Trophoblast cell (in vitro differentiated cells and primary cell): Measurements from ENCODE around the gene IFNAR2.
"Not testable (repeated sequence)": the region's sequence is repeated elsewhere in the genome, so short reads cannot be mapped to it uniquely, and the experiment has no call there.

Experiments used
- DNase-seq, 2 donors: peaks; one replicate each; pipeline ENCODE4 v3.0.0-alpha.2; 2016
- H2AFZ ChIP-seq: 2 replicates; pipeline ENCODE4 v1.6.1; 2013; ENCODE audit warnings: low read length, moderate library complexity, mild to moderate bottlenecking; ENCODE audit not compliant: insufficient read depth, poor library complexity
- H2AK5ac ChIP-seq: 2 replicates; pipeline ENCODE4 v1.6.1; 2013; ENCODE audit warnings: mild to moderate bottlenecking, low read length
- H2BK120ac ChIP-seq: 2 replicates; pipeline ENCODE4 v1.6.1; 2013; ENCODE audit warnings: low read length, mild to moderate bottlenecking, moderate library complexity; ENCODE audit not compliant: insufficient read depth, poor library complexity
- H2BK12ac ChIP-seq: 2 replicates; pipeline ENCODE4 v1.6.1; 2013; ENCODE audit warnings: mild to moderate bottlenecking, low read length, moderate library complexity
- H2BK5ac ChIP-seq: 2 replicates; pipeline ENCODE4 v1.6.1; 2013; ENCODE audit warnings: low read length, low read depth, moderate library complexity, mild to moderate bottlenecking; ENCODE audit not compliant: poor library complexity
- H3K14ac ChIP-seq: 2 replicates; pipeline ENCODE4 v1.6.1; 2013; ENCODE audit warnings: mild to moderate bottlenecking, low read length
- H3K18ac ChIP-seq: 2 replicates; pipeline ENCODE4 v1.6.1; 2013; ENCODE audit warnings: mild to moderate bottlenecking, low read length
- H3K23ac ChIP-seq: 2 replicates; pipeline ENCODE4 v1.6.1; 2013; ENCODE audit warnings: low read length
- H3K27ac ChIP-seq: 2 replicates; pipeline ENCODE4 v1.5.1; 2013; ENCODE audit warnings: low read depth, mild to moderate bottlenecking, inconsistent platforms, low read length, moderate library complexity
- H3K27me3 ChIP-seq: 2 replicates; pipeline ENCODE4 v1.6.1; 2013; ENCODE audit warnings: inconsistent platforms, mild to moderate bottlenecking, low read length, moderate library complexity; ENCODE audit not compliant: insufficient read depth
- H3K36me3 ChIP-seq, 2 experiments: 1 replicate in 1 of 2; 2 replicates in 1 of 2; pipeline ENCODE4 v1.6.1; 2013; ENCODE audit warnings: low read length in 2 of 2, mild to moderate bottlenecking in 2 of 2, moderate library complexity in 1 of 2; ENCODE audit not compliant: insufficient read depth in 2 of 2, control insufficient read depth in 1 of 2
- H3K4ac ChIP-seq: 2 replicates; pipeline ENCODE4 v1.6.1; 2013; ENCODE audit warnings: low read depth, mild to moderate bottlenecking, low read length, moderate library complexity
- H3K4me1 ChIP-seq, 2 experiments: 1 replicate in 1 of 2; 2 replicates in 1 of 2; pipeline ENCODE4 v1.6.1; 2013; ENCODE audit warnings: low read length in 2 of 2, mild to moderate bottlenecking in 2 of 2, moderate library complexity in 1 of 2; ENCODE audit not compliant: insufficient read depth in 2 of 2, control insufficient read depth in 1 of 2
- H3K4me2 ChIP-seq: 2 replicates; pipeline ENCODE4 v1.6.1; 2013; ENCODE audit warnings: inconsistent platforms, mild to moderate bottlenecking, low read length, moderate library complexity
- H3K4me3 ChIP-seq: 2 replicates; pipeline ENCODE4 v1.5.1; 2013; ENCODE audit warnings: mild to moderate bottlenecking, low read depth, low read length, inconsistent platforms
- H3K79me1 ChIP-seq: one replicate; pipeline ENCODE4 v1.6.1; 2013; ENCODE audit warnings: low read length
- H3K79me2 ChIP-seq: 2 replicates; pipeline ENCODE4 v1.6.1; 2013; ENCODE audit warnings: low read length, mild to moderate bottlenecking; ENCODE audit not compliant: control insufficient read depth, insufficient read depth, poor library complexity
- H3K9ac ChIP-seq: 2 replicates; pipeline ENCODE4 v1.6.1; 2013; ENCODE audit warnings: mild to moderate bottlenecking, low read length
- H3K9me3 ChIP-seq: 2 replicates; pipeline ENCODE4 v1.6.1; 2013; ENCODE audit warnings: low read depth, mild to moderate bottlenecking, control low read depth, inconsistent platforms, low read length; ENCODE audit not compliant: insufficient read depth
- H4K12ac ChIP-seq: 2 replicates; pipeline ENCODE4 v1.6.1; 2013; ENCODE audit warnings: low read depth, mild to moderate bottlenecking, low read length, moderate library complexity
- H4K8ac ChIP-seq: 2 replicates; pipeline ENCODE4 v1.6.1; 2013; ENCODE audit warnings: low read depth, mild to moderate bottlenecking, low read length, moderate library complexity
- H4K91ac ChIP-seq: one replicate; pipeline ENCODE4 v1.6.1; 2013; ENCODE audit warnings: low read depth, mild to moderate bottlenecking, low read length, moderate library complexity
- WGBS: extraction: QIAGEN DNeasy Blood & Tissue Kit; methylation state at CpG from one replicate; pipeline ENCODE4 v1.1.7; 2013; ENCODE audit warnings: missing lambda C conversion rate; ENCODE audit not compliant: insufficient read length, insufficient coverage; ENCODE audit errors: extremely low coverage; 5-methylcytosine and 5-hydroxymethylcytosine counted together

IFNAR2 gene

GRCh38 chr21:33253382-33253781 is 23.6 kb downstream of the IFNAR2 start:
- H4K8ac ChIP-seq, result not testable (repeated sequence)

GRCh38 chr21:33254766-33255165 is 25.0 kb downstream of the IFNAR2 start:
- Histone ChIP-seq H2BK12ac (no peak overlapping the region), H3K79me1 (no peaks in the 10 kb centered on the region), H3K4me2 (no peak overlapping the region), H3K27ac (no peak overlapping the region), H3K23ac (no peak overlapping the region), H3K27me3 (no peaks in the 10 kb centered on the region), H2BK120ac (no peak overlapping the region), H3K79me2 (no peaks in the 10 kb centered on the region), H2AK5ac (no peak overlapping the region), H2AFZ (no peak overlapping the region), H4K12ac (no peak overlapping the region), H3K14ac (no peak overlapping the region), H3K9me3 (peaks cover 7% of the 10 kb centered on the region), H3K18ac (no peak overlapping the region), H2BK5ac (no peak overlapping the region), H3K4me3 (no peak overlapping the region), H3K9ac (no peak overlapping the region), H4K91ac (no peak overlapping the region), H3K4me1 (no peaks in the 10 kb centered on the region), H3K4ac (no peak overlapping the region), H3K36me3 (peaks cover 5 to 15% of the 10 kb centered on the region in 2 experiments), H4K8ac (no peak overlapping the region)
- no CpG with 5 or more reads among the region's 5 CpGs for WGBS
- DNase-seq, result no peak

More at GRCh38 chr21:33253382-33253781, 23.6 kb downstream of the IFNAR2 start:
- not testable (repeated sequence) for H3K23ac ChIP-seq, H3K18ac ChIP-seq, H2AK5ac ChIP-seq, H2BK120ac ChIP-seq, H3K27ac ChIP-seq, H2BK12ac ChIP-seq, H3K79me1 ChIP-seq, H3K9ac ChIP-seq, H4K91ac ChIP-seq, H3K4me3 ChIP-seq, H3K4me2 ChIP-seq, H3K27me3 ChIP-seq, H3K14ac ChIP-seq, H3K4ac ChIP-seq, H3K79me2 ChIP-seq, H4K12ac ChIP-seq, H3K4me1 ChIP-seq, H3K9me3 ChIP-seq, DNase-seq, H2BK5ac ChIP-seq, H2AFZ ChIP-seq
- WGBS, result no CpG with 5 or more reads among the region's 6 CpGs
- H3K36me3 ChIP-seq, result peaks cover 7 to 18% of the 10 kb centered on the region in 2 experiments

- Histone ChIP-seq H3K27me3 (no peaks in the 10 kb centered on the region), H2BK120ac (no peak overlapping the region), H3K4me3 (no peak overlapping the region), H3K4me1 (no peaks in the 10 kb centered on the region), H3K9me3 (peaks cover 7% of the 10 kb centered on the region), H4K91ac (no peak overlapping the region), H3K18ac (no peak overlapping the region), H3K14ac (no peak overlapping the region), H3K27ac (no peak overlapping the region), H3K4ac (no peak overlapping the region), H2AK5ac (no peak overlapping the region), H3K79me1 (no peaks in the 10 kb centered on the region), H2BK5ac (no peak overlapping the region), H3K4me2 (no peak overlapping the region), H3K79me2 (no peaks in the 10 kb centered on the region), H4K8ac (no peak overlapping the region), H2BK12ac (no peak overlapping the region), H4K12ac (no peak overlapping the region), H2AFZ (no peak overlapping the region), H3K23ac (no peak overlapping the region), H3K9ac (no peak overlapping the region), H3K36me3 (peaks cover 5 to 14% of the 10 kb centered on the region in 2 experiments)
- no peak for DNase-seq
- no CpG with 5 or more reads among the region's 1 CpG for WGBS
These were observed 25.7 kb downstream of the IFNAR2 start for GRCh38 chr21:33255404-33255803.

- H2BK120ac ChIP-seq, result no peak overlapping the region
- no peaks in the 10 kb centered on the region for H3K79me1 ChIP-seq
- no peak overlapping the region for H3K4me3 ChIP-seq
- peak; percentile 78 to 97 for DNase-seq
- no peak overlapping the region for H4K12ac ChIP-seq
- no peak overlapping the region for H3K14ac ChIP-seq
- no peaks in the 10 kb centered on the region for H3K27me3 ChIP-seq
- no peak overlapping the region for H3K9ac ChIP-seq
- H3K4me1 ChIP-seq, result no peaks in the 10 kb centered on the region
- no peak overlapping the region for H3K4me2 ChIP-seq
- H3K27ac ChIP-seq, result no peak overlapping the region
- no peak overlapping the region for H2AK5ac ChIP-seq
- no peak overlapping the region for H2BK5ac ChIP-seq
- no peak overlapping the region for H4K91ac ChIP-seq
- H3K9me3 ChIP-seq, result peaks cover 7% of the 10 kb centered on the region
- no peak overlapping the region for H4K8ac ChIP-seq
- H2BK12ac ChIP-seq, result no peak overlapping the region
- no peak overlapping the region for H3K23ac ChIP-seq
- no peak overlapping the region for H3K4ac ChIP-seq
- H3K18ac ChIP-seq, result no peak overlapping the region
- H3K36me3 ChIP-seq, result peaks cover 5 to 11% of the 10 kb centered on the region in 2 experiments
- no peaks in the 10 kb centered on the region for H3K79me2 ChIP-seq
- no CpG with 5 or more reads among the region's 6 CpGs for WGBS
- H2AFZ ChIP-seq, result peak overlapping the region; percentile 35
These were observed 26.3 kb downstream of the IFNAR2 start for GRCh38 chr21:33256019-33256418.
